ENCODE measurements around the gene ASXL1. TPM values are rescaled to one million over a fixed set of nuclear protein-coding genes. Genes with fewer than 3 reads are reported as not detected.

Gene ASXL1
- total and polyA plus RNA-seq, 2 experiments from 2014 or later = 10.4 to 29.0 TPM

DNA sequence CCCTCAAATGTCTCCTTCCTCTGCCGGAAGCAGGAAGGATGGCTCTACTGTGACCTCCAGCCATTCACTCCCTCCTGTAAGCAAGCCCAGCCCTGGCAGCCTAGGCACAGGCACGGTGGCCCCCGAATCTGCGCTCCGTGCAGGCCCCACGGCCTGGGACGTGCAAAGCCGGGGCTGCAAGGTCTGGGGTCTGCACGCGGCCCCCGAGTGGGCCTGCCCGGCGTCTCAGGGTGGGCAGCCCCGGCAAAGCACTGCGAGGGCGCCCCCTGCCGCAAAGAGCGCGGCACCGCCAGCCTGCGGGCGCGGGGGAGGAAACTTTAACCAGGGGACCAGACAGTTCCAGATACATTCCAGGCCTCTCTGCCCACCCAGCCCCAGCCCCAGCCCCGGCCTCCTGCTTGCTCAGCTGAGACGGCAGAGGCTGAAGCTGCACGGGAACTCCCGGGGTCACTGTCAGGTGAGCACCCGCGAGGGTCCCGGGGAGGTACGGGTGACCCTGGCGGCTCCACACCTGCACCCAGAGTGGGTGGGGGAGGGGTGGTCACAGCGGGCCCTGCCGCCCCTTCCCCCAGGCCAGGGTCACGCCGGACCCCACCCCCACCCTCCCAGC is 98.8 kb downstream of the ASXL1 start:
- peaks cover 4% of the 10 kb centered on the region; the same call in 1 of the 2 replicates for H3K36me3 ChIP-seq (ENCODE audit: insufficient read depth)
- H3K27me3 ChIP-seq (ENCODE audit: insufficient read depth) = no peaks in the 10 kb centered on the region
- Mint-ChIP-seq H3K36me3 (ENCODE audit: low read depth) (peaks cover 14% of the 10 kb centered on the region), H3K4me3 (peak overlapping the region; percentile 62; the same call in 2 of the 3 replicates), H3K27ac (no peak overlapping the region), H3K27me3 (ENCODE audit: insufficient read depth, low read depth, poor library complexity) (peaks cover 16% of the 10 kb centered on the region), H3K9me3 (no peaks in the 10 kb centered on the region), H3K4me1 (peaks cover 15% of the 10 kb centered on the region; the same call in 2 of the 3 replicates)
- DNase-seq (ENCODE audit: low spot score) = peak; percentile 88
- H4K20me1 ChIP-seq (replicated peaks; ENCODE audit: insufficient read depth) = peaks cover 22% of the 10 kb centered on the region
- H3K4me3 ChIP-seq = peak overlapping the region; percentile 82
- peaks cover 14% of the 10 kb centered on the region for H3K4me1 ChIP-seq (ENCODE audit: insufficient read depth)
- 0 out of 2 replicates have a peak, but pooled peaks cover 6% of the 10 kb centered on the region for H3K79me2 ChIP-seq (replicated peaks; ENCODE audit: insufficient read depth)
- no peaks in the 10 kb centered on the region for H3K9me2 ChIP-seq (ENCODE audit: insufficient read depth)
- H3K27ac ChIP-seq (ENCODE audit: low read depth) = 0 out of 2 replicates have a peak overlapping the region, but pooled peaks have one; percentile 39
- TF ChIP-seq, protein P1, sequence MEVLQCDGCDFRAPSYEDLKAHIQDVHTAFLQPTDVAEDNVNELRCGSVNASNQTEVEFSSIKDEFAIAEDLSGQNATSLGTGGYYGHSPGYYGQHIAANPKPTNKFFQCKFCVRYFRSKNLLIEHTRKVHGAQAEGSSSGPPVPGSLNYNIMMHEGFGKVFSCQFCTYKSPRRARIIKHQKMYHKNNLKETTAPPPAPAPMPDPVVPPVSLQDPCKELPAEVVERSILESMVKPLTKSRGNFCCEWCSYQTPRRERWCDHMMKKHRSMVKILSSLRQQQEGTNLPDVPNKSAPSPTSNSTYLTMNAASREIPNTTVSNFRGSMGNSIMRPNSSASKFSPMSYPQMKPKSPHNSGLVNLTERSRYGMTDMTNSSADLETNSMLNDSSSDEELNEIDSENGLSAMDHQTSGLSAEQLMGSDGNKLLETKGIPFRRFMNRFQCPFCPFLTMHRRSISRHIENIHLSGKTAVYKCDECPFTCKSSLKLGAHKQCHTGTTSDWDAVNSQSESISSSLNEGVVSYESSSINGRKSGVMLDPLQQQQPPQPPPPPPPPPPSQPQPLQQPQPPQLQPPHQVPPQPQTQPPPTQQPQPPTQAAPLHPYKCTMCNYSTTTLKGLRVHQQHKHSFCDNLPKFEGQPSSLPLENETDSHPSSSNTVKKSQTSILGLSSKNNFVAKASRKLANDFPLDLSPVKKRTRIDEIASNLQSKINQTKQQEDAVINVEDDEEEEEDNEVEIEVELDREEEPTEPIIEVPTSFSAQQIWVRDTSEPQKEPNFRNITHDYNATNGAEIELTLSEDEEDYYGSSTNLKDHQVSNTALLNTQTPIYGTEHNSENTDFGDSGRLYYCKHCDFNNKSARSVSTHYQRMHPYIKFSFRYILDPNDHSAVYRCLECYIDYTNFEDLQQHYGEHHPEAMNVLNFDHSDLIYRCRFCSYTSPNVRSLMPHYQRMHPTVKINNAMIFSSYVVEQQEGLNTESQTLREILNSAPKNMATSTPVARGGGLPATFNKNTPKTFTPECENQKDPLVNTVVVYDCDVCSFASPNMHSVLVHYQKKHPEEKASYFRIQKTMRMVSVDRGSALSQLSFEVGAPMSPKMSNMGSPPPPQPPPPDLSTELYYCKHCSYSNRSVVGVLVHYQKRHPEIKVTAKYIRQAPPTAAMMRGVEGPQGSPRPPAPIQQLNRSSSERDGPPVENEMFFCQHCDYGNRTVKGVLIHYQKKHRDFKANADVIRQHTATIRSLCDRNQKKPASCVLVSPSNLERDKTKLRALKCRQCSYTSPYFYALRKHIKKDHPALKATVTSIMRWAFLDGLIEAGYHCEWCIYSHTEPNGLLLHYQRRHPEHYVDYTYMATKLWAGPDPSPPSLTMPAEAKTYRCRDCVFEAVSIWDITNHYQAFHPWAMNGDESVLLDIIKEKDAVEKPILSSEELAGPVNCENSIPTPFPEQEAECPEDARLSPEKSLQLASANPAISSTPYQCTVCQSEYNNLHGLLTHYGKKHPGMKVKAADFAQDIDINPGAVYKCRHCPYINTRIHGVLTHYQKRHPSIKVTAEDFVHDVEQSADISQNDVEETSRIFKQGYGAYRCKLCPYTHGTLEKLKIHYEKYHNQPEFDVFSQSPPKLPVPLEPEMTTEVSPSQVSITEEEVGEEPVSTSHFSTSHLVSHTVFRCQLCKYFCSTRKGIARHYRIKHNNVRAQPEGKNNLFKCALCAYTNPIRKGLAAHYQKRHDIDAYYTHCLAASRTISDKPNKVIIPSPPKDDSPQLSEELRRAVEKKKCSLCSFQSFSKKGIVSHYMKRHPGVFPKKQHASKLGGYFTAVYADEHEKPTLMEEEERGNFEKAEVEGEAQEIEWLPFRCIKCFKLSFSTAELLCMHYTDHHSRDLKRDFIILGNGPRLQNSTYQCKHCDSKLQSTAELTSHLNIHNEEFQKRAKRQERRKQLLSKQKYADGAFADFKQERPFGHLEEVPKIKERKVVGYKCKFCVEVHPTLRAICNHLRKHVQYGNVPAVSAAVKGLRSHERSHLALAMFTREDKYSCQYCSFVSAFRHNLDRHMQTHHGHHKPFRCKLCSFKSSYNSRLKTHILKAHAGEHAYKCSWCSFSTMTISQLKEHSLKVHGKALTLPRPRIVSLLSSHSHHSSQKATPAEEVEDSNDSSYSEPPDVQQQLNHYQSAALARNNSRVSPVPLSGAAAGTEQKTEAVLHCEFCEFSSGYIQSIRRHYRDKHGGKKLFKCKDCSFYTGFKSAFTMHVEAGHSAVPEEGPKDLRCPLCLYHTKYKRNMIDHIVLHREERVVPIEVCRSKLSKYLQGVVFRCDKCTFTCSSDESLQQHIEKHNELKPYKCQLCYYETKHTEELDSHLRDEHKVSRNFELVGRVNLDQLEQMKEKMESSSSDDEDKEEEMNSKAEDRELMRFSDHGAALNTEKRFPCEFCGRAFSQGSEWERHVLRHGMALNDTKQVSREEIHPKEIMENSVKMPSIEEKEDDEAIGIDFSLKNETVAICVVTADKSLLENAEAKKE (CRISPR knock-in tag; IDR thresholded peaks at IDR 0.05) = no peak
- no peak for TF ChIP-seq EZH2 (IDR thresholded peaks at IDR 0.05; ENCODE audit: low read depth, unreplicated experiment)
- TF ChIP-seq, protein P2, sequence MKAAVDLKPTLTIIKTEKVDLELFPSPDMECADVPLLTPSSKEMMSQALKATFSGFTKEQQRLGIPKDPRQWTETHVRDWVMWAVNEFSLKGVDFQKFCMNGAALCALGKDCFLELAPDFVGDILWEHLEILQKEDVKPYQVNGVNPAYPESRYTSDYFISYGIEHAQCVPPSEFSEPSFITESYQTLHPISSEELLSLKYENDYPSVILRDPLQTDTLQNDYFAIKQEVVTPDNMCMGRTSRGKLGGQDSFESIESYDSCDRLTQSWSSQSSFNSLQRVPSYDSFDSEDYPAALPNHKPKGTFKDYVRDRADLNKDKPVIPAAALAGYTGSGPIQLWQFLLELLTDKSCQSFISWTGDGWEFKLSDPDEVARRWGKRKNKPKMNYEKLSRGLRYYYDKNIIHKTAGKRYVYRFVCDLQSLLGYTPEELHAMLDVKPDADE (IDR thresholded peaks at IDR 0.05) = no peak
- TF ChIP-seq, protein P3, sequence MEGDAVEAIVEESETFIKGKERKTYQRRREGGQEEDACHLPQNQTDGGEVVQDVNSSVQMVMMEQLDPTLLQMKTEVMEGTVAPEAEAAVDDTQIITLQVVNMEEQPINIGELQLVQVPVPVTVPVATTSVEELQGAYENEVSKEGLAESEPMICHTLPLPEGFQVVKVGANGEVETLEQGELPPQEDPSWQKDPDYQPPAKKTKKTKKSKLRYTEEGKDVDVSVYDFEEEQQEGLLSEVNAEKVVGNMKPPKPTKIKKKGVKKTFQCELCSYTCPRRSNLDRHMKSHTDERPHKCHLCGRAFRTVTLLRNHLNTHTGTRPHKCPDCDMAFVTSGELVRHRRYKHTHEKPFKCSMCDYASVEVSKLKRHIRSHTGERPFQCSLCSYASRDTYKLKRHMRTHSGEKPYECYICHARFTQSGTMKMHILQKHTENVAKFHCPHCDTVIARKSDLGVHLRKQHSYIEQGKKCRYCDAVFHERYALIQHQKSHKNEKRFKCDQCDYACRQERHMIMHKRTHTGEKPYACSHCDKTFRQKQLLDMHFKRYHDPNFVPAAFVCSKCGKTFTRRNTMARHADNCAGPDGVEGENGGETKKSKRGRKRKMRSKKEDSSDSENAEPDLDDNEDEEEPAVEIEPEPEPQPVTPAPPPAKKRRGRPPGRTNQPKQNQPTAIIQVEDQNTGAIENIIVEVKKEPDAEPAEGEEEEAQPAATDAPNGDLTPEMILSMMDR (conservative IDR thresholded peaks at IDR 0.05; ENCODE audit: low read depth in 2 of 2) = peak; percentile 82 to 91
- ATAC-seq = peak; percentile 72
- H3K4me2 ChIP-seq = peak overlapping the region; percentile 92
- H2AFZ ChIP-seq = peak overlapping the region; percentile 78; the same call in 1 of the 2 replicates
- 0 out of 2 replicates have a peak, but pooled peaks cover 15% of the 10 kb centered on the region for H3F3A ChIP-seq (replicated peaks; ENCODE audit: low read depth)

All from GM23338 (cell line).